Neural progenitor cell (in vitro differentiated cells): ENCODE results near the gene HOXA1.

Experiments
- EZH2 ChIP-seq: fragments of 200-600 bp; sonication (generic); IDR thresholded peaks from 2 replicates; pipeline ENCODE4 v1.6.1; 2017; ENCODE audit warnings: antibody characterized with exemption, mild to moderate bottlenecking, moderate library complexity
- EZH2phosphoT487 ChIP-seq: fragments of 200-600 bp; sonication (generic); IDR thresholded peaks from 2 replicates; pipeline ENCODE4 v1.6.1; 2017; ENCODE audit warnings: antibody characterized with exemption
- TF ChIP-seq, protein P1 (sequence below): fragments of 200-600 bp; sonication (generic); IDR thresholded peaks from 2 replicates; pipeline ENCODE4 v1.5.1; 2017; ENCODE audit warnings: antibody characterized with exemption, mild to moderate bottlenecking

DNA sequence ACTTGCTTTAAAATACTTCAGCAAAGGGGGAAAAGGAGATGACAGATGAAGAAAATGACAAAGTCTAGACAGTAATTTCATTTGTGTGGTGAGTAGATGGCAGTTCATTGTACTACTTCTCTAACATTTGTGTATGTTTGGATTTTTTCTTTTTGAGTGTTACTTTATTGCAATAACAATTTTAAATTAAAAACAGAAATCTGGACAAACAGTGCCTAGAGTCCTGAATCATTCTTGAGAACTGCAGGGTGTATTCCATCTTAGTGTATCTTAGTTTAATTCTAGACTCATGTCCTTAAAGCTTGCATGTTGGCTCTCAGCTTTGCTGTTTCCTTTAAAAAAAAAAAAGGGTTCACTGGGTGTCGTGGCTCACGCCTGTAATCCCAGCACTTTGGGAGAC lies 31.1 kb downstream of the HOXA1 start:
- TF ChIP-seq, protein P1, sequence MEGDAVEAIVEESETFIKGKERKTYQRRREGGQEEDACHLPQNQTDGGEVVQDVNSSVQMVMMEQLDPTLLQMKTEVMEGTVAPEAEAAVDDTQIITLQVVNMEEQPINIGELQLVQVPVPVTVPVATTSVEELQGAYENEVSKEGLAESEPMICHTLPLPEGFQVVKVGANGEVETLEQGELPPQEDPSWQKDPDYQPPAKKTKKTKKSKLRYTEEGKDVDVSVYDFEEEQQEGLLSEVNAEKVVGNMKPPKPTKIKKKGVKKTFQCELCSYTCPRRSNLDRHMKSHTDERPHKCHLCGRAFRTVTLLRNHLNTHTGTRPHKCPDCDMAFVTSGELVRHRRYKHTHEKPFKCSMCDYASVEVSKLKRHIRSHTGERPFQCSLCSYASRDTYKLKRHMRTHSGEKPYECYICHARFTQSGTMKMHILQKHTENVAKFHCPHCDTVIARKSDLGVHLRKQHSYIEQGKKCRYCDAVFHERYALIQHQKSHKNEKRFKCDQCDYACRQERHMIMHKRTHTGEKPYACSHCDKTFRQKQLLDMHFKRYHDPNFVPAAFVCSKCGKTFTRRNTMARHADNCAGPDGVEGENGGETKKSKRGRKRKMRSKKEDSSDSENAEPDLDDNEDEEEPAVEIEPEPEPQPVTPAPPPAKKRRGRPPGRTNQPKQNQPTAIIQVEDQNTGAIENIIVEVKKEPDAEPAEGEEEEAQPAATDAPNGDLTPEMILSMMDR: no peak
- TF ChIP-seq EZH2 (no peak), EZH2phosphoT487 (no peak)
